Left ventricle myocardium inferior (tissue), 1 donor: Measurements from ENCODE around the gene VPS13D. TPM values are rescaled to one million over a fixed set of nuclear protein-coding genes. Genes with fewer than 3 reads are reported as not detected.

Experiments
- DNase-seq: peaks from one replicate; pipeline ENCODE4 v3.0.0-alpha.2; 2020
- H3K27ac ChIP-seq: fragments of 200-600 bp; replicated peaks from 2 replicates; pipeline ENCODE4 v1.8.0; 2021
- H3K27me3 ChIP-seq: fragments of 200-600 bp; 2 replicates; pipeline ENCODE4 v1.8.0; 2021; ENCODE audit warnings: low read depth
- H3K36me3 ChIP-seq: fragments of 200-600 bp; 2 replicates; pipeline ENCODE4 v1.8.0; 2021
- H3K4me1 ChIP-seq: fragments of 200-600 bp; 2 replicates; pipeline ENCODE4 v1.8.0; 2021
- H3K4me3 ChIP-seq: fragments of 200-600 bp; 2 replicates; pipeline ENCODE4 v1.8.0; 2021; ENCODE audit warnings: mild to moderate bottlenecking, moderate library complexity
- H3K9me3 ChIP-seq: fragments of 200-600 bp; replicated peaks from 2 replicates; pipeline ENCODE4 v1.8.0; 2021
- intact Hi-C: fragments of 100-400 bp; cut with micrococcal nuclease; formaldehyde crosslinking; loops from one replicate; pipeline ENCODE4 v1.11.0; 2022
- total RNA-seq: library from RNA; stranded (reverse); fragmentation: NEBNext Ultra II Directional; extraction: Animal tissue kit (Norgen Biotek cat#: 25700); gene quantifications from one replicate; pipeline ENCODE4 v1.2.1, GENCODE V29; 2021
- TF ChIP-seq, protein P1 (sequence below): fragments of 200-600 bp; IDR thresholded peaks from 2 replicates; pipeline ENCODE4 v1.8.0; 2021; ENCODE audit warnings: antibody characterized with exemption, mild to moderate bottlenecking, borderline replicate concordance
- donor health status: DM: no; HTN: yes; CAD: no; lungs with severe emphysema.

Gene VPS13D
- total RNA-seq, 1 donor from 2014 or later: 71.6 TPM

DNA sequence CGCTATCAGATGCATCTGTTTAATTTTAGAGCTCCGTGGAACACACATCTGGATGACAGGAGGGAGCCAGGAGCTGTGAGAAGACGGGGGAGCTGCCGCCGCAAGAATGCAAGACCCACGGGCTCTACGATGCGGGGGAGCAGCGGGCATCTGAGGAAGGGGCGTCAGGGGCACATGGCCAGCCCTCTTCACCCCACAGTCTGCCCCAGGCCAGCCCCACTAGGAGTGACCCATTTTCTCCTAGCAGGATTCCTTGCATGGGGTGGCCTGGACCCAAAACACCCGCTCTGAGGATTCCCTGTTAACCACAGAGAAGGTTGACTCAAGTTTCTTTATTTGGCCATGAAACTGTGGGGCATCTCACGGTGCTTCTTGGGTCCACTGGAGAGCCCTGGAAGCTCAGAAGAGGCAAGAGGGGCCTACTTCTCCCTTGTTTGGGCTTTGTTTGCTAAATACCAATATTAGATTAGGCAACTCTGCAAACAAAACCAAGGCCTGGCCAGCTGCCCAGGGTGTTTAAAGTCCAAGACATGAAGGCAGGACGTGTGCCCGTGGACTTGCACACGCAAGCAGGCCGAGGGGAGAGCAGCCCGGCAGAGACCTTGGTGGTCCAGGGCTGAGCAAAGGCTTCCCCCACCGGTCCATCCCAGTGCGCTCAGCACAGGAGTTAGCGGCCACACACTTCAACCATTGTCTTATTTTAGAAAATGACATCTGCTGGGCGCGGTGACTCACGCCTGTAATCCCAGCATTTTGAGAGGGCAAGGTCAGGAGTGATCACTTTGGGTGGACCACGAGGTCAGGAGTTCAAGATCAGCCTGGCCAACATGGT is 298.4 kb downstream of the VPS13D start:
- TF ChIP-seq, protein P1, sequence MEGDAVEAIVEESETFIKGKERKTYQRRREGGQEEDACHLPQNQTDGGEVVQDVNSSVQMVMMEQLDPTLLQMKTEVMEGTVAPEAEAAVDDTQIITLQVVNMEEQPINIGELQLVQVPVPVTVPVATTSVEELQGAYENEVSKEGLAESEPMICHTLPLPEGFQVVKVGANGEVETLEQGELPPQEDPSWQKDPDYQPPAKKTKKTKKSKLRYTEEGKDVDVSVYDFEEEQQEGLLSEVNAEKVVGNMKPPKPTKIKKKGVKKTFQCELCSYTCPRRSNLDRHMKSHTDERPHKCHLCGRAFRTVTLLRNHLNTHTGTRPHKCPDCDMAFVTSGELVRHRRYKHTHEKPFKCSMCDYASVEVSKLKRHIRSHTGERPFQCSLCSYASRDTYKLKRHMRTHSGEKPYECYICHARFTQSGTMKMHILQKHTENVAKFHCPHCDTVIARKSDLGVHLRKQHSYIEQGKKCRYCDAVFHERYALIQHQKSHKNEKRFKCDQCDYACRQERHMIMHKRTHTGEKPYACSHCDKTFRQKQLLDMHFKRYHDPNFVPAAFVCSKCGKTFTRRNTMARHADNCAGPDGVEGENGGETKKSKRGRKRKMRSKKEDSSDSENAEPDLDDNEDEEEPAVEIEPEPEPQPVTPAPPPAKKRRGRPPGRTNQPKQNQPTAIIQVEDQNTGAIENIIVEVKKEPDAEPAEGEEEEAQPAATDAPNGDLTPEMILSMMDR: no peak
- Histone ChIP-seq H3K4me3 (no peak overlapping the region), H3K27me3 (no peaks in the 10 kb centered on the region), H3K4me1 (peaks cover 3% of the 10 kb centered on the region), H3K36me3 (no peaks in the 10 kb centered on the region), H3K9me3 (no peaks in the 10 kb centered on the region), H3K27ac (no peak overlapping the region)
- DNase-seq: peak; percentile 34
- intact Hi-C loops: no loop called here

DNA sequence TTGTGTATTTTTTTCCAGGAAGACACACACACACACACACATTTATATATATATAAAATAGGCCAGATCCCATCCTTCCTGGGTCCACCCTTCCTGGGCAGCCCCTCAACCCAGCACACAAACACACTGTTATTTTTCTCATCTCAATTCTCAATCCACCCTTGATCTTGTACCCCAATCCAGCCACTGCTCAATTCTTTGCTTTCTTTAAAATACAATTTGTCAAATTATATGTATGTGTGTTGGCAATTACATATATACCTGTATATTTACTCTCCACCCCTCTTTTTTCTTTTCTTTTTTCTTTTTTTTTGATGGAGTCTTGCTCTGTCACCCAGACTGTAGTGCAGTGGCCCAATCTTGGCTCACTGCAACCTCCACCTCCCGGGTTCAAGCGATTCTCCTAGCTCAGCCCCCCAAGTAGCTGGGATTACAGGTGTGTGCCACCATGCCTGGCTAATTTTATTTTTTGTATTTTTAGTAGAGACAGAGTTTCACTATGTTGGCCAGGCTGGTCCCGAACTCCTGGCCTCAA is 299.9 kb downstream of the VPS13D start:
- intact Hi-C loops: no loop called here
- H3K27me3 ChIP-seq: no peaks in the 10 kb centered on the region
- no peak for DNase-seq
- H3K36me3 ChIP-seq: no peaks in the 10 kb centered on the region
- no peaks in the 10 kb centered on the region for H3K9me3 ChIP-seq
- TF ChIP-seq, protein P1: no peak
- no peak overlapping the region for H3K27ac ChIP-seq
- H3K4me1 ChIP-seq: peaks cover 3% of the 10 kb centered on the region
- H3K4me3 ChIP-seq: no peak overlapping the region

DNA sequence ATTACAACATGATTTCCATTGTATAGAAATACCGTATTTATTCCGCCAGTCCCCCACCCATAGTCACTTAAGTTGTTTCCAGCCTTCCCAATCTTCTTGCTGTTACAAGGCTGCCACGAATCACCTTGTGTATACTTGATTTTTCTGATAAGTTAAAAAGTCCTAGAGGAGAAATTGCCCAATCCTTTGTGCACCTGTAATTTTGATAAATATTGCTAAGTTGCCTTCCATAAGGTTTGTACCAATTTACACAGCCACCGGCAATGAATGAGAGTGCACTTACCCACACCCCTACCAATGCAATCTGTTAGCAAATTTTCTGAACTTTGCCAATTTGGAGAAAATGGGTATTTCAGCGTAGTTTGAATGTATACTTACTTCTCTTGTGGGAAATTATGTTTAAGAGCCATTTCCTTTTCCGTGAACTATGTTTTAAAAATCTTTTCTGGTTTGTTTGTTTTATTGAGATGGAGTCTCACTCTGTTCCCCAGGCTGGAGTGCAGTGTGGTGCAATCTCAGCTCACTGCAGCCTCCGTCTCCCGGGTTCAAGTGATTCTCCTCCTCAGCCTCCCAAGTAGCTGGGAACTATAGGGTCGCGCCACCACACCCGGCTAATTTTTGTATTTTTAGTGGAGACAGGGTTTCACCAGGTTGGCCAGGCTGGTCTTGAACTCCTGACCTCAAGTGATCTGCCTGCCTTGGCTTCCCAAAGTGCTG is 300.8 kb downstream of the VPS13D start:
- Histone ChIP-seq H3K27ac (no peak overlapping the region), H3K9me3 (peaks cover 2% of the 10 kb centered on the region), H3K36me3 (no peaks in the 10 kb centered on the region), H3K27me3 (no peaks in the 10 kb centered on the region), H3K4me1 (peaks cover 2% of the 10 kb centered on the region), H3K4me3 (no peak overlapping the region)
- TF ChIP-seq, protein P1: no peak
- DNase-seq: no peak
- intact Hi-C loops: no loop called here

DNA sequence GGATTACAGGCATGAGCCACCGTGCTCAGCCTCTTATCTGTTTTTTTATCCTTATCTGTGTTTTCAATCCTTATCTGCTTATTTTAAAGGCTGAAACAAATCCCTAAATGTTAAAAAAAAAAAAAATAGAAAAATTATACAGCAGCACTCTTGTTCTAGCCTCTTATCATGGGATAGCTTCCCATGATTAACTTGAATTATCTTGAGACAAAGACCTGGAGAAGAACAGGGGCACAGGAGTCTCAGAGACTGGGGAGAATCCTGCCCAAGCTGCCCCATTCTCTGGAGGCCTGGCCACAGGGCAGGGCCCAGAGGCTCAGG is 301.3 kb downstream of the VPS13D start:
- intact Hi-C loops: no loop called here
- DNase-seq: no peak
- TF ChIP-seq, protein P1: no peak
- H3K27ac ChIP-seq: no peak overlapping the region
- H3K27me3 ChIP-seq: no peaks in the 10 kb centered on the region
- no peaks in the 10 kb centered on the region for H3K36me3 ChIP-seq
- H3K4me3 ChIP-seq: no peak overlapping the region
- no peaks in the 10 kb centered on the region for H3K4me1 ChIP-seq
- H3K9me3 ChIP-seq: peaks cover 7% of the 10 kb centered on the region

DNA sequence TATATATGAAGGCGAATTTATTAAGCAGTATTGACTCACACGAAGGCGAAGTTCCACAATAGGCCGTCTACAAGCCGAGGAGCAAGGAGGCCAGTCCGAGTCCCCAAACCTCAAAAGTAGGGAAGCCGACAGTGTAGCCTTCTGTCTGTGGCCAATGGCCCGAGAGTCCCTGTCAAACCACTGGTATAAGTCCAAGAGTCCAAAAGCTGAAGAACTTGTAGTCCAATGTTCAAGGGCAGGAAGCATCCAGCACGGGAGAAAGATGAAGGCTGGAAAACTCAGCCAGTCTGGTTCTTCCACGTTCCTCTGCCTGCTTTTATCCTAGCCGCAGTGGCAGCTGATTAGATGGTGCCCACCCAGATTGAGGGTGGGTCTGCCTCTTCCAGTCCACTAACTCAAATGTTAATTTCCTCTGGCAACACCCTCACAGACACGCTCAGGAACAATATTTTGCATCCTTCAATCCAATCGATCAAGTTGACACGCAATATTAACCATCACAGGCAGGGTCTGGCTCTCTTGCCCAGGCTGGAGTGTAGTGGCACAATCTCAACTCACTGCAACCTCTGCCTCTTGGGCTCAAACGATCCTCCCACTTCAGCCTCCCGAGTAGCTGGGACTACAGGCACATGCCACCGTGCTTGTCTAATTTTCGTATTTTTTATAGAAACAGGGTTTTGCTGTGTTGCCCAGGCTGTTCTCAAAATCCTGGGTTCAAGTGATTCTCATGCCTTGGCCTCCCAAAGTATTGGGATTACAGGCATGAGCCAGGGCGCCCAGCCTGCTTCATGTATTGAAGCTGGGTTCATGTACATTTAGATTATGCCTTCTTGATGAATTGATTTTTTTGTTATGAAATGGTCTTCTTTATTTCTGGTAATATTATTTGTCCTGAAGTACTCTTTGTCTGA is 302.8 kb downstream of the VPS13D start:
- Histone ChIP-seq H3K36me3 (no peaks in the 10 kb centered on the region), H3K4me3 (no peak overlapping the region), H3K27me3 (no peaks in the 10 kb centered on the region), H3K27ac (no peak overlapping the region), H3K4me1 (no peaks in the 10 kb centered on the region), H3K9me3 (peaks cover 10% of the 10 kb centered on the region)
- intact Hi-C loops: no loop called here
- TF ChIP-seq, protein P1: no peak
- DNase-seq: no peak
